ENCODE results near the gene EIF4EBP2. TPM values are rescaled to one million over a fixed set of nuclear protein-coding genes. Genes with fewer than 3 reads are reported as not detected.

The EIF4EBP2 gene
- total RNA-seq, 1 experiment from 2014 or later = 93.2 TPM

DNA sequence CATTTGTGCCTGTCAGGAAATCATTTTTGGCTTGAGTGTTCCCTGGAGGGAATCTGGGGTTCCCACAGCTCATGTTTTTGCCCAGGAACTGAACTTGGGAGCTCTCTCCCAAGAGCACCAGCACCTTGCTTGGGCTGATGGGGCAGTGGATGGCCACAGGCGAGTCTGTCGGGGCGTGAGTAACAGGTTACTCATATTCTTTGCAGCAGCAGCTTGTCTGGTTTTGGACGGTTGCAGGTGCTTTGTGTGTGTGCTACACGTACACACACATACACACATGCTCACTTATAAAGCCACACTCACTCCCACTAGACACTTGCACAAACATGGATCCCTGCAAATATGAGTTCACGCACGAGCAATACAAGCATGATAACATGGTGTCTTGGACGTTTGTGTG lies 71.7 kb downstream of the EIF4EBP2 start:
- no peak overlapping the region for H2BK120ac ChIP-seq (ENCODE audit: low read depth, low read length, poor library complexity, severe bottlenecking)
- H3K9me3 ChIP-seq (ENCODE audit: control insufficient read depth, low read depth, low read length) = no peaks in the 10 kb centered on the region
- no peak overlapping the region for H2BK12ac ChIP-seq (ENCODE audit: insufficient read length, low read depth, low read length)
- peaks cover 14% of the 10 kb centered on the region for H3K23me2 ChIP-seq (ENCODE audit: insufficient read length, low read depth, low read length, poor library complexity, severe bottlenecking)
- peaks cover 25 to 26% of the 10 kb centered on the region in 2 experiments for H3K4me1 Mint-ChIP-seq
- H2AK5ac ChIP-seq (ENCODE audit: insufficient read length, low read length) = no peak overlapping the region
- no peak overlapping the region for H4K5ac ChIP-seq (ENCODE audit: insufficient read length, low read depth, low read length)
- H3K56ac ChIP-seq (ENCODE audit: insufficient read length, low read depth, low read length) = no peak overlapping the region
- H3K79me1 ChIP-seq (ENCODE audit: insufficient read depth, low read depth, low read length, poor library complexity, severe bottlenecking) = no peaks in the 10 kb centered on the region
- H2BK5ac ChIP-seq (ENCODE audit: insufficient read length, low read length) = no peak overlapping the region
- H3K27ac Mint-ChIP-seq = no peak overlapping the region
- H3K23ac ChIP-seq (ENCODE audit: insufficient read length, low read depth, low read length) = no peak overlapping the region
- H3K27ac ChIP-seq (ENCODE audit: insufficient read length, low read depth, low read length) = no peak overlapping the region
- TF ChIP-seq, protein P1, sequence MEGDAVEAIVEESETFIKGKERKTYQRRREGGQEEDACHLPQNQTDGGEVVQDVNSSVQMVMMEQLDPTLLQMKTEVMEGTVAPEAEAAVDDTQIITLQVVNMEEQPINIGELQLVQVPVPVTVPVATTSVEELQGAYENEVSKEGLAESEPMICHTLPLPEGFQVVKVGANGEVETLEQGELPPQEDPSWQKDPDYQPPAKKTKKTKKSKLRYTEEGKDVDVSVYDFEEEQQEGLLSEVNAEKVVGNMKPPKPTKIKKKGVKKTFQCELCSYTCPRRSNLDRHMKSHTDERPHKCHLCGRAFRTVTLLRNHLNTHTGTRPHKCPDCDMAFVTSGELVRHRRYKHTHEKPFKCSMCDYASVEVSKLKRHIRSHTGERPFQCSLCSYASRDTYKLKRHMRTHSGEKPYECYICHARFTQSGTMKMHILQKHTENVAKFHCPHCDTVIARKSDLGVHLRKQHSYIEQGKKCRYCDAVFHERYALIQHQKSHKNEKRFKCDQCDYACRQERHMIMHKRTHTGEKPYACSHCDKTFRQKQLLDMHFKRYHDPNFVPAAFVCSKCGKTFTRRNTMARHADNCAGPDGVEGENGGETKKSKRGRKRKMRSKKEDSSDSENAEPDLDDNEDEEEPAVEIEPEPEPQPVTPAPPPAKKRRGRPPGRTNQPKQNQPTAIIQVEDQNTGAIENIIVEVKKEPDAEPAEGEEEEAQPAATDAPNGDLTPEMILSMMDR (conservative IDR thresholded peaks at IDR 0.05) = no peak
- H3K4ac ChIP-seq (ENCODE audit: low read depth, low read length) = no peak overlapping the region
- no peak overlapping the region for H3K9ac ChIP-seq (ENCODE audit: extremely low read depth, insufficient read length, low read length)
- WGBS (ENCODE audit: extremely low coverage, insufficient read length, low lambda C conversion rate) = no CpG with 5 or more reads among the region's 8 CpGs
- no peak overlapping the region for H3T11ph ChIP-seq (ENCODE audit: low read length)
- H4K8ac ChIP-seq (replicated peaks; ENCODE audit: insufficient read length, low read depth, low read length) = no peak overlapping the region
- no peaks in the 10 kb centered on the region for H3K36me3 Mint-ChIP-seq (ENCODE audit: insufficient read depth in 1 of 3, low read depth in 3 of 3)
- H3K79me2 ChIP-seq (ENCODE audit: insufficient read depth, low read length) = no peaks in the 10 kb centered on the region; the same call in 1 of the 2 replicates
- peaks cover 3% of the 10 kb centered on the region for H3K27me3 Mint-ChIP-seq (ENCODE audit: low read depth)
- H3K4me1 ChIP-seq (ENCODE audit: insufficient read depth, low read length) = peaks cover 9% of the 10 kb centered on the region
- no peak overlapping the region for H2BK20ac ChIP-seq (ENCODE audit: low read depth, low read length, poor library complexity, severe bottlenecking)
- no peaks in the 10 kb centered on the region for H3K9me3 Mint-ChIP-seq
- no peak overlapping the region for H3K4me3 Mint-ChIP-seq
- H4K91ac ChIP-seq (ENCODE audit: insufficient read length, low read depth, low read length) = no peak overlapping the region
- H4K20me1 ChIP-seq (ENCODE audit: control insufficient read depth, insufficient read depth, insufficient read length) = no peaks in the 10 kb centered on the region
- H3K4me2 ChIP-seq (ENCODE audit: insufficient read depth, insufficient read length, low read length) = no peak overlapping the region
- no peak overlapping the region for H3K18ac ChIP-seq (ENCODE audit: insufficient read length, low read depth, low read length)
- H3K27me3 ChIP-seq (ENCODE audit: insufficient read depth, low read length) = no peaks in the 10 kb centered on the region
- no peak overlapping the region for H2BK15ac ChIP-seq (ENCODE audit: low read depth, low read length)
- H2AFZ ChIP-seq (ENCODE audit: low read length) = no peak overlapping the region
- H3K14ac ChIP-seq (ENCODE audit: insufficient read depth, low read length) = no peak overlapping the region
- DNase-seq = no peak

Measured in H9 (cell line).